Measurements from ENCODE around the gene WDR4. TPM values are rescaled to one million over a fixed set of nuclear protein-coding genes. Genes with fewer than 3 reads are reported as not detected.

WDR4 gene
- total RNA-seq, 4 donors from 2014 or later: 4.1 to 20.8 (median 17.2) TPM

Other genes starting within 250 kb of the WDR4 start
- 1 to 10 TPM in 3 of 4 donors, under 1 TPM in 1; 0.61 to 2.9 (median 1.8) TPM for gene PDE9A, start 225.9 kb downstream of the WDR4 start, total RNA-seq
- gene NDUFV3, start 13.8 kb upstream of the WDR4 start, total RNA-seq: 10 to 100 TPM; 32.3 to 48.4 (median 38.0) TPM
- gene ERVH48-1, start 46.1 kb upstream of the WDR4 start, total RNA-seq: under 1 TPM in 1 of 4 donors, not detected in 3; 0.19 TPM
- 10 to 100 TPM in 2 of 4 donors, 1 to 10 TPM in 2; 7.7 to 19.6 (median 9.5) TPM for gene PKNOX1, start 95.0 kb upstream of the WDR4 start, total RNA-seq
- gene CBS, start 196.3 kb upstream of the WDR4 start, total RNA-seq: 10 to 100 TPM in 1 of 4 donors, 1 to 10 TPM in 2, not detected in 1; 1.1 to 15.8 (median 7.1) TPM
- 10 to 100 TPM; 28.4 to 48.9 (median 36.8) TPM for gene U2AF1, start 228.0 kb upstream of the WDR4 start, total RNA-seq